Limb (tissue), 2 donors: Measurements from ENCODE around the gene GRHL1.

Experiments used
- DNase-seq, 2 donors: peaks; one replicate each; pipeline ENCODE4 v3.0.0-alpha.2; 2016; ENCODE audit errors: extremely low spot score in 2 of 2

The GRHL1 gene

GRCh38 chr2:9948721-9949120, 2.8 kb upstream of the GRHL1 start:
- DNase-seq, result no peak

GRCh38 chr2:9949239-9949991, 2.1 kb upstream of the GRHL1 start:
- DNase-seq, result no peak

- no peak for DNase-seq
Measured at GRCh38 chr2:9949992-9950520, 1.4 kb upstream of the GRHL1 start.

- no peak for DNase-seq
Measured at GRCh38 chr2:9950521-9951271, 797 bp upstream of the GRHL1 start.

GRCh38 chr2:9951272-9951521, 296 bp upstream of the GRHL1 start:
- DNase-seq, result no peak

- no peak for DNase-seq
Measured at GRCh38 chr2:9952286-9952737, 819 bp downstream of the GRHL1 start.

GRCh38 chr2:9952856-9953503, 1.5 kb downstream of the GRHL1 start:
- DNase-seq, result no peak

- no peak for DNase-seq
Measured at GRCh38 chr2:9954136-9954535, 2.6 kb downstream of the GRHL1 start.

GRCh38 chr2:9958057-9958456, 6.6 kb downstream of the GRHL1 start:
- DNase-seq, result no peak

GRCh38 chr2:9959262-9959661, 7.8 kb downstream of the GRHL1 start:
- no peak for DNase-seq

GRCh38 chr2:9961013-9961412, 9.5 kb downstream of the GRHL1 start:
- DNase-seq, result no peak

- DNase-seq, result no peak
Measured at GRCh38 chr2:9964334-9964980, 13.0 kb downstream of the GRHL1 start.

- DNase-seq, result no peak
Measured at GRCh38 chr2:9965119-9965822, 13.8 kb downstream of the GRHL1 start.

- DNase-seq, result no peak
Measured at GRCh38 chr2:9966491-9967022, 15.1 kb downstream of the GRHL1 start.

GRCh38 chr2:9967053-9967775, 15.7 kb downstream of the GRHL1 start:
- DNase-seq, result no peak

- DNase-seq, result no peak
Measured at GRCh38 chr2:9968553-9969497, 17.3 kb downstream of the GRHL1 start.

GRCh38 chr2:9970200-9971044, 18.9 kb downstream of the GRHL1 start:
- DNase-seq, result peak in 1 of 2 donors; percentile 39

GRCh38 chr2:9971105-9971818, 19.8 kb downstream of the GRHL1 start:
- no peak for DNase-seq
